Fibroblast of lung (primary cell): ENCODE data around the gene SYNE1.

Experiments
- EZH2 ChIP-seq: IDR thresholded peaks from 2 replicates; pipeline ENCODE4 v1.5.1; 2012; ENCODE audit warnings: low read length, control low read depth, mild to moderate bottlenecking; ENCODE audit errors: missing control alignments
- TF ChIP-seq, protein P1 (sequence below), 2 donors: IDR thresholded peaks in 1 of 2; conservative IDR thresholded peaks in 1 of 2; 1 replicate in 1 of 2; 2 replicates in 1 of 2; pipeline ENCODE4 v1.5.1; 2011 to 2012; ENCODE audit warnings: low read length in 2 of 2, control low read depth in 1 of 2, inconsistent platforms in 1 of 2, low read depth in 1 of 2, mild to moderate bottlenecking in 1 of 2

DNA sequence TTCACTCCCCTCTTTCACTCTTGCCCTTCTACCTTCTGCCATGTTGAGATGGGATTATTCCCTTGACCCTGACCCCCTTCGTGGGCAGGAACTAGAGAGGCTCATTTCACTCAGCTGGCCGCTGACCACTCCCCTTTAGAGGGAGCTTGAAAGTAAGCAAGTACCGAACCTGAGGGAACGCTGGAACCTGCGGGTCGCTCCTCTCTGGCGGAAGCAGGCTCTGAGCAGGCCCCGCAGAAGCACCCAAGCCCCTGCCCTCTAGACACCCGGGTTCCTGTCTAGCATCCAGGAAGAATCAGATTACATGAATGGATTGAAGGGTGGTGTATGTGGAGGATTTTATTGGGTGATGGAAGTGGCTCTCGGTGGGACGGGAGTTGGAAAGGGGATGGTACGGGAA is 48.7 kb upstream of the SYNE1 start:
- TF ChIP-seq, protein P1, sequence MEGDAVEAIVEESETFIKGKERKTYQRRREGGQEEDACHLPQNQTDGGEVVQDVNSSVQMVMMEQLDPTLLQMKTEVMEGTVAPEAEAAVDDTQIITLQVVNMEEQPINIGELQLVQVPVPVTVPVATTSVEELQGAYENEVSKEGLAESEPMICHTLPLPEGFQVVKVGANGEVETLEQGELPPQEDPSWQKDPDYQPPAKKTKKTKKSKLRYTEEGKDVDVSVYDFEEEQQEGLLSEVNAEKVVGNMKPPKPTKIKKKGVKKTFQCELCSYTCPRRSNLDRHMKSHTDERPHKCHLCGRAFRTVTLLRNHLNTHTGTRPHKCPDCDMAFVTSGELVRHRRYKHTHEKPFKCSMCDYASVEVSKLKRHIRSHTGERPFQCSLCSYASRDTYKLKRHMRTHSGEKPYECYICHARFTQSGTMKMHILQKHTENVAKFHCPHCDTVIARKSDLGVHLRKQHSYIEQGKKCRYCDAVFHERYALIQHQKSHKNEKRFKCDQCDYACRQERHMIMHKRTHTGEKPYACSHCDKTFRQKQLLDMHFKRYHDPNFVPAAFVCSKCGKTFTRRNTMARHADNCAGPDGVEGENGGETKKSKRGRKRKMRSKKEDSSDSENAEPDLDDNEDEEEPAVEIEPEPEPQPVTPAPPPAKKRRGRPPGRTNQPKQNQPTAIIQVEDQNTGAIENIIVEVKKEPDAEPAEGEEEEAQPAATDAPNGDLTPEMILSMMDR (conservative IDR thresholded peaks at IDR 0.05 in 1 of 2, IDR thresholded peaks at IDR 0.05 in 1 of 2; ENCODE audit: low read depth in 1 of 2, low read length in 2 of 2): no peak
- TF ChIP-seq EZH2: no peak
